K562 (cell line): ENCODE measurements around the gene MN1. TPM values are rescaled to one million over a fixed set of nuclear protein-coding genes. Genes with fewer than 3 reads are reported as not detected.

Source experiments
- ATAC-seq: fragments of 200-7000 bp; cut with Tn5 transposase; 3 replicates; pipeline ENCODE4 v1.9.1; 2020; ENCODE audit warnings: moderate library complexity
- BruUV-seq: library from RNA; stranded (reverse); fragments of 400-500 nt; replicated peaks from 2 replicates; lab custom pipeline; 2021; lab: Mats Ljungman, UMichigan
- CTCF ChIA-PET: fragments of 300-600 bp; formaldehyde crosslinking; extraction: SDS; loops from one replicate; lab custom pipeline; 2021; ENCODE audit warnings: low intra/inter-chr PET ratio; lab: Yijun Ruan, JAX
- POLR2A ChIA-PET: fragments of 300-600, 350-650 bp; sonication (Branson Sonifier 250); formaldehyde crosslinking; extraction: SDS; loops from one replicate; lab custom pipeline; 2021; ENCODE audit warnings: antibody characterized with exemption, inconsistent platforms; lab: Yijun Ruan, JAX
- DNase-seq, 4 experiments: peaks; one replicate each; pipeline versions ENCODE4 v3.0.0 to v3.0.0-alpha.2; 2011 to 2018; ENCODE audit warnings: low spot score in 3 of 4, mixed read lengths in 3 of 4; ENCODE audit errors: extremely low read depth in 1 of 4
- FAIRE-seq: peaks from 2 replicates; lab custom pipeline; 2011; peaks lifted over from hg19 to GRCh38; lab: Jason Lieb, UNC
- H2AFZ ChIP-seq: 2 replicates; pipeline ENCODE4 v1.6.0; 2011; ENCODE audit warnings: low read depth, low read length, control low read depth, inconsistent platforms
- H3K27ac ChIP-seq: fragments of 200-600 bp; 3 replicates; pipeline ENCODE4 v1.8.0; 2011; ENCODE audit warnings: low read depth, mild to moderate bottlenecking, control low read depth, inconsistent platforms, low read length, moderate library complexity, mixed read lengths; ENCODE audit errors: extremely low read depth
- H3K27me3 ChIP-seq, 2 experiments: fragments of 300-600 bp in 1 of 2; 2 replicates in 1 of 2; 3 replicates in 1 of 2; pipeline versions ENCODE4 v1.6.0 to v1.8.0; 2011; ENCODE audit warnings: inconsistent platforms in 2 of 2, low read length in 2 of 2, mild to moderate bottlenecking in 1 of 2, mixed read lengths in 1 of 2, moderate library complexity in 1 of 2; ENCODE audit not compliant: control insufficient read depth in 2 of 2, insufficient read depth in 2 of 2
- H3K36me3 ChIP-seq: fragments of 300-600 bp; 3 replicates; pipeline ENCODE4 v1.8.0; 2011; ENCODE audit warnings: mild to moderate bottlenecking, low read length, inconsistent platforms; ENCODE audit not compliant: control insufficient read depth, insufficient read depth
- H3K4me1 ChIP-seq, 2 experiments: fragments of 200-600 bp in 1 of 2; replicated peaks in 1 of 2; 2 replicates in 1 of 2; 3 replicates in 1 of 2; pipeline versions ENCODE4 v1.5.1 to v1.8.0; 2011; ENCODE audit warnings: inconsistent platforms in 2 of 2, low read length in 2 of 2, mild to moderate bottlenecking in 1 of 2, mixed read lengths in 1 of 2, moderate library complexity in 1 of 2; ENCODE audit not compliant: control insufficient read depth in 2 of 2, insufficient read depth in 2 of 2
- H3K4me2 ChIP-seq: 2 replicates; pipeline ENCODE4 v1.6.1; 2011; ENCODE audit warnings: low read length, control low read depth, inconsistent platforms, mixed read lengths; ENCODE audit not compliant: insufficient read depth
- H3K4me3 ChIP-seq: fragments of 200-600 bp; sonication (generic), shearing (Covaris generic); 2 replicates; pipeline ENCODE4 v1.5.1; 2016; ENCODE audit warnings: control low read depth, inconsistent platforms
- H3K79me2 ChIP-seq: fragments of 200-600 bp; 3 replicates; pipeline ENCODE4 v1.8.0; 2011; ENCODE audit warnings: low read length, inconsistent platforms; ENCODE audit not compliant: control insufficient read depth, insufficient read depth
- H3K9ac ChIP-seq, 2 experiments: 2 replicates each; pipeline versions ENCODE4 v1.6.0 to v1.6.1; 2011; ENCODE audit warnings: low read depth in 2 of 2, low read length in 2 of 2, control low read depth in 1 of 2, inconsistent platforms in 1 of 2, mild to moderate bottlenecking in 1 of 2, mixed read lengths in 1 of 2; ENCODE audit not compliant: insufficient read depth in 1 of 2
- H3K9me1 ChIP-seq: one replicate; pipeline ENCODE4 v1.6.0; 2011; ENCODE audit warnings: inconsistent platforms, mild to moderate bottlenecking, low read length, moderate library complexity; ENCODE audit not compliant: control insufficient read depth, insufficient read depth
- H3K9me3 ChIP-seq: replicated peaks from 2 replicates; pipeline ENCODE4 v1.5.1; 2011; ENCODE audit warnings: low read depth, low read length, inconsistent platforms; ENCODE audit not compliant: control insufficient read depth, insufficient read depth
- H4K20me1 ChIP-seq: replicated peaks from 2 replicates; pipeline ENCODE4 v1.6.1; 2011; ENCODE audit warnings: low read length, inconsistent platforms, mixed read lengths; ENCODE audit not compliant: control insufficient read depth, insufficient read depth
- CBX8 ChIP-seq: fragments of 200-600 bp; sonication (generic); IDR thresholded peaks from 2 replicates; pipeline ENCODE4 v1.6.1; 2012; ENCODE audit warnings: borderline replicate concordance, mixed run types, low read depth, mild to moderate bottlenecking, moderate library complexity, mixed read lengths, low read length, control low read depth, inconsistent platforms; ENCODE audit not compliant: poor library complexity, severe bottlenecking; ENCODE audit errors: extremely low read depth
- CREB1 ChIP-seq, 2 experiments: sonication (generic) in 1 of 2; formaldehyde crosslinking in 1 of 2; IDR thresholded peaks; 2 replicates each; pipeline versions ENCODE4 v1.6.1 to v1.8.0; 2012 to 2022; ENCODE audit warnings: inconsistent platforms in 1 of 2, mild to moderate bottlenecking in 1 of 2, missing genetic modification reagents in 1 of 2, moderate library complexity in 1 of 2
- GATA2 ChIP-seq: sonication (generic); formaldehyde crosslinking; IDR thresholded peaks from 2 replicates; pipeline ENCODE4 v1.4.0; 2020; ENCODE audit warnings: mild to moderate bottlenecking, missing genetic modification reagents
- HDAC1 ChIP-seq, 2 experiments: fragments of 450-650 bp; IDR thresholded peaks; 2 replicates each; pipeline ENCODE4 v1.6.1; 2016 to 2017; ENCODE audit warnings: inconsistent platforms in 1 of 2, mild to moderate bottlenecking in 1 of 2, moderate library complexity in 1 of 2
- NUFIP1 ChIP-seq: fragments of 450-650 bp; IDR thresholded peaks from 2 replicates; pipeline ENCODE4 v1.6.1; 2018; ENCODE audit not compliant: partially characterized antibody
- RFX1 ChIP-seq: fragments of 450-650 bp; IDR thresholded peaks from 2 replicates; pipeline ENCODE4 v1.6.1; 2016; ENCODE audit warnings: mild to moderate bottlenecking, moderate library complexity
- SMARCE1 ChIP-seq: fragments of 450-650 bp; IDR thresholded peaks from 2 replicates; pipeline ENCODE4 v1.7.1; 2016; ENCODE audit warnings: mild to moderate bottlenecking
- ZNF212 ChIP-seq: fragments of 450-650 bp; formaldehyde crosslinking; IDR thresholded peaks from 2 replicates; pipeline ENCODE4 v1.4.0; 2020; ENCODE audit warnings: mild to moderate bottlenecking
- ZSCAN32 ChIP-seq: fragments of 450-650 bp; formaldehyde crosslinking; IDR thresholded peaks from 2 replicates; pipeline ENCODE4 v1.4.0; 2020; ENCODE audit warnings: mild to moderate bottlenecking, moderate library complexity
- WGBS: fragments of 100-300 bp; shearing (Covaris generic); methylation state at CpG from one replicate; pipeline ENCODE4 v1.1.6; 2016; ENCODE audit warnings: low coverage, mixed read lengths; ENCODE audit not compliant: insufficient coverage; ENCODE audit errors: missing lambda C conversion rate; 5-methylcytosine and 5-hydroxymethylcytosine counted together
- in situ Hi-C: fragments of 300-500 bp; cut with MboI; formaldehyde crosslinking; loops from 4 replicates; pipeline ENCODE4 v1.15.0; 2018; ENCODE audit warnings: inconsistent platforms, mixed read lengths
- intact Hi-C: fragments of 100-400 bp; cut with micrococcal nuclease; formaldehyde crosslinking; loops from 2 replicates; pipeline ENCODE4 v1.14.2; 2022
- polyA plus RNA-seq, 8 experiments: library from polyadenylated mRNA; depleted of rRNA in 4 of 8; stranded (reverse) in 5 of 8; unstranded in 3 of 8; fragments of >200 nt; fragmentation: Nextera tagmentation in 2 of 8; fragmentation: Illumina TruSeq in 1 of 8; extraction: Ambion mirVana in 2 of 8; extraction: Trizol in 1 of 8; gene quantifications; 2 replicates each; pipeline versions ENCODE4 v1.2.1 to v1.2.3, GENCODE V29; 2011 to 2014; ENCODE audit warnings: inconsistent platforms in 1 of 8, missing spikeins in 1 of 8
- total RNA-seq, 7 experiments: library from RNA; depleted of rRNA in 6 of 7; stranded (reverse); fragments of >200 nt in 6 of 7; fragmentation: Illumina TruSeq in 2 of 7; extraction: Trizol in 2 of 7; gene quantifications; 2 replicates each; pipeline versions ENCODE4 v1.2.1 to v1.2.3, GENCODE V29; 2011 to 2021; ENCODE audit warnings: low replicate concordance in 1 of 7
- TF ChIP-seq, protein P1 (sequence below): fragments of 250-450 bp; sonication (Bioruptor Pico); IDR thresholded peaks from 2 replicates; pipeline ENCODE4 v1.5.0; 2021; ENCODE audit warnings: mild to moderate bottlenecking, moderate library complexity

Gene MN1
- total and polyA plus RNA-seq, 9 of the 15 experiments (the other 6 are each of a cell fraction or from before 2014, with no cell fraction given) = under 0.01 to 0.05 (median 0.03) TPM; not detected in 5

DNA sequence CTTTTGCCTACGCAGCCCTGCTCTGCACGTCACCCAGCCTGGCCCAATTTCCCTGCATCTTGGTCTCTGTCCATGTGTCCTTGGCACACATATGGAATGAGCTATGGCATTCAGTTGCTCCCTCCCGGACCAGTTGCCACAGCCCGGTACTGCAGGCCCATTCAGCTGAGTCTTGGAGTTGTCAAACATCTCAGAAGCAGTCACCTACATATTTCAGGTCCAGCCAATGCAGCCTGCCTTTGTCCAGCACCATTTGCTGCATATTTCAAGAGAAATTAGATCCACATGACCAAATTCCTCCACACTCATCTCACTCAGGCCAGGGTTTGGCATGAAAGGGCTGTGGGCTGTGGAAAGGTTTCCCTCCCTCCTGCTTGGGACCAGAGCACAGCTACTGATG lies 76.8 kb downstream of the MN1 start:
- DNase-seq (no peak), FAIRE-seq (no peak), ATAC-seq (no peak)
- Histone ChIP-seq H2AFZ (no peak overlapping the region), H3K27me3 (no peaks in the 10 kb centered on the region), H3K9me1 (no peaks in the 10 kb centered on the region), H3K4me2 (no peak overlapping the region), H3K36me3 (no peaks in the 10 kb centered on the region), H3K9me3 (no peaks in the 10 kb centered on the region), H3K9ac (no peak overlapping the region), H3K4me1 (peaks cover 19 to 25% of the 10 kb centered on the region in 2 experiments), H3K79me2 (no peaks in the 10 kb centered on the region), H3K4me3 (no peak overlapping the region), H4K20me1 (no peaks in the 10 kb centered on the region), H3K27ac (no peak overlapping the region)
- in situ Hi-C loops = no loop called here
- no peak for TF ChIP-seq CBX8
- TF ChIP-seq NUFIP1 = no peak
- TF ChIP-seq ZNF212 (CRISPR knock-in tag) = no peak
- intact Hi-C loops = no loop called here
- CTCF ChIA-PET = no interaction called here
- 61% methylated on average over 3 of the region's 4 CpGs for WGBS
- no TSS peak for BruUV-seq
- POLR2A ChIA-PET = no interaction called here

- no peak for ATAC-seq
- in situ Hi-C loops = no loop called here
- no TSS peak for BruUV-seq
Measured at GRCh38 chr22:27724157-27724556, 77.4 kb downstream of the MN1 start.

More at GRCh38 chr22:27724157-27724556, 77.4 kb downstream of the MN1 start:
- no peak overlapping the region for H3K4me2 ChIP-seq
- 10% methylated on average over 1 of the region's 1 CpG for WGBS
- DNase-seq (no peak), FAIRE-seq (no peak)
- no peak overlapping the region for H2AFZ ChIP-seq
- H3K36me3 ChIP-seq = no peaks in the 10 kb centered on the region
- H3K4me3 ChIP-seq = no peak overlapping the region
- H3K9me3 ChIP-seq = no peaks in the 10 kb centered on the region
- no peaks in the 10 kb centered on the region for H4K20me1 ChIP-seq
- TF ChIP-seq, protein P1, sequence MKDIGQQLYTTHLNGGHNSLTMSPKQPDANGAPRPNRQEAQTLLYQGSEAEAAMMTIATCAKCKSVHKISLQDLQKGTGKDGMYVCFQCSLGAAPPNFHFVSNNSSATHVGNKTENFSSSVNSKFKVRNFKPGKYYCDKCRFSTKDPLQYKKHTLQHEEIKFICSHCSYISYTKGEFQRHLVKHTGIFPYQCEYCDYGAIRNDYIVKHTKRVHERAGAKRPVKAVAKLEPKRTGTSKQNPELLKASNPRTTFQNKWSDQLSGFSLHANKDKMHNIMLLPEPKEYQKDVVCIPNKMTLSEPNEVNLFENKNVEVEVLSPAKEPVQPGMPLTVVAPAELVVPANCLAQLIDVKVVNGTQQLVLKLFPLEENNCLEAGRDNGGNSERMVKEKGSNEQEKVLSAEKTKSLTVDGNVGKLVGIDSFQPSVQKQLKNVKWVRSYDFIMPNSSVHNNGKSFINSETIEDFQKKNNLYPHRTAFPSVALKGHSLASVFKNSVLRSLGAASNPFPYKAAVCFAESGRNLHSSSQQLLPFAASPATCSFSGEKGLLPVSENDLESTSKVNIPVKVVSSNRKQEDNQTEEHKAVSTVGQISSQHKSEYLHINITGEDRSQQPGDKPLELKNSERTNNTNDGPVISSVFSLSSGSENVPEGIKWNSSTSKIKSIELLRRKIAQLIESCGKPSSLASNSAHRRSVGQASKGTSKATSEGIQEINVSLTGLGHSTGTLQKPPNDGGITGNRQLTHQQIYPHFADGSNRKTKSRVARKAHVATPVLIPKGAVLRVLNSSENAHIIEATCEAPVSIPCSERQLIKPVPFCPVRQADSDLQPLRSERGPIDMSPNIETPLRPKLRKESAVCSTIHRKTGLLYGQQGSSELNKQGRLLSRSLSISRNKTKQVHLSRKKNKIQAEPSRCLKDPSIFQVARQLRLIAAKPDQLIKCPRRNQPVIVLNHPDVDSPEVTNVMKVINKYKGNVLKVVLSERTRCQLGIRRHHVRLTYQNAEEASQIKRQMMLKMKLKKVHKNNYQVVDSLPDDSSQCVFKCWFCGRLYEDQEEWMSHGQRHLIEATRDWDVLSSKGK (CRISPR knock-in tag) = no peak
- TF ChIP-seq GATA2 (CRISPR knock-in tag) (no peak), HDAC1 (IDR thresholded peaks at IDR 0.05) (no peak), ZSCAN32 (no peak), RFX1 (peak; percentile 55), SMARCE1 (no peak), CREB1 (IDR thresholded peaks at IDR 0.05) (no peak), CREB1 (CRISPR knock-in tag; IDR thresholded peaks at IDR 0.05) (no peak)
- no peaks in the 10 kb centered on the region for H3K79me2 ChIP-seq
- H3K27me3 ChIP-seq = no peaks in the 10 kb centered on the region
- CTCF ChIA-PET = no interaction called here
- H3K4me1 ChIP-seq = peaks cover 24 to 30% of the 10 kb centered on the region in 2 experiments
- POLR2A ChIA-PET = interaction anchor here (1.0 to 1.2 kb wide), 2 partner anchors 11 to 13 kb away, joined by 3 read pairs; no protein-coding TSS in a partner anchor
- no peaks in the 10 kb centered on the region for H3K9me1 ChIP-seq
- intact Hi-C loops = no loop called here
- H3K27ac ChIP-seq = no peak overlapping the region
- no peak overlapping the region for H3K9ac ChIP-seq
